GM10248 (cell line): ENCODE data around the gene TMEM144.

Source experiments
- CTCF ChIA-PET: fragments of 300-600 bp; sonication (Branson Sonifier 250); formaldehyde crosslinking; extraction: SDS; loops from one replicate; lab custom pipeline; 2021; ENCODE audit warnings: antibody characterized with exemption; lab: Yijun Ruan, JAX
- POLR2A ChIA-PET: fragments of 350-650 bp; sonication (Branson Sonifier 250); formaldehyde crosslinking; extraction: SDS; loops from one replicate; lab custom pipeline; 2020; ENCODE audit warnings: antibody characterized with exemption; lab: Yijun Ruan, JAX
- DNase-seq: peaks from one replicate; pipeline ENCODE4 v3.0.0; 2012; ENCODE audit errors: extremely low spot score
- TF ChIP-seq, protein P1 (sequence below): IDR thresholded peaks from 2 replicates; pipeline ENCODE4 v1.5.1; 2012; ENCODE audit warnings: mild to moderate bottlenecking, low read depth; ENCODE audit errors: extremely low read depth, missing control alignments, control extremely low read depth

TMEM144 gene

DNA sequence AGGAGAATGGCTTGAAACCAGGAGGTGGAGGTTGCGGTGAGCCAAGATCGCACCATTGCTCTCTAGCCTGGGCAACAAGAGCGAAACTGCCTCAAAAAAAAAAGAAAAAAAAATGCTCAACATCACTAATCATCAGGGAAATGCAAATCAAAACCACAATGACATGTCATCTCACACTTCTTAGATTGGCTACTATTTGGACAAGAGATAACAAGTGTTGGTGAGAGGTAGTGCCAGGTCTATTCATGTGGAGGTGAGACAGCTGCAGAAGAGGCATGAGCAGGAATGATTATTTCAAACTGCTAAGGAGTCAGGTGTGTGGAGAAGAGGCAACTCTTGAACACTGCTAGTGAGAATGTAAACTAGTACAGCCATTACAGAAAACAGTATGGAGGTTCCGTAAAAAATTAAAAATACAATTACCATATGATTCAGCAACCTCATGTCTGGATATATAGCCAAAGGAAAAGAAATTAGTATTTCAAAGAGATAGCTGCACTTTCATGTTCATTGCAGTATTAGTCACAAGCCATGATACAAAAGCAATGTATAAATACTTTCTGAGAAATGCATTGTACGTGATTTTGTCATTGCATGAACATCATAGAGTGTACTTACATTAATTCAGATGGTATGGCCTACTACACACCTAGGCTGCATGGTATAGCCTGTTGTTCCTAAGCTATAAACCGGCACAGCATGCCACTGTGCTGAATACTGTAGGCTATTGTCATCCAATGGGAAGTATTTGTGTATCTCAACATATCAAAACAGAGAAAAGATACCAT is 75.3 kb downstream of the TMEM144 start:
- ChIA-PET CTCF (no interaction called here), POLR2A (no interaction called here)
- no peak for DNase-seq
- TF ChIP-seq, protein P1, sequence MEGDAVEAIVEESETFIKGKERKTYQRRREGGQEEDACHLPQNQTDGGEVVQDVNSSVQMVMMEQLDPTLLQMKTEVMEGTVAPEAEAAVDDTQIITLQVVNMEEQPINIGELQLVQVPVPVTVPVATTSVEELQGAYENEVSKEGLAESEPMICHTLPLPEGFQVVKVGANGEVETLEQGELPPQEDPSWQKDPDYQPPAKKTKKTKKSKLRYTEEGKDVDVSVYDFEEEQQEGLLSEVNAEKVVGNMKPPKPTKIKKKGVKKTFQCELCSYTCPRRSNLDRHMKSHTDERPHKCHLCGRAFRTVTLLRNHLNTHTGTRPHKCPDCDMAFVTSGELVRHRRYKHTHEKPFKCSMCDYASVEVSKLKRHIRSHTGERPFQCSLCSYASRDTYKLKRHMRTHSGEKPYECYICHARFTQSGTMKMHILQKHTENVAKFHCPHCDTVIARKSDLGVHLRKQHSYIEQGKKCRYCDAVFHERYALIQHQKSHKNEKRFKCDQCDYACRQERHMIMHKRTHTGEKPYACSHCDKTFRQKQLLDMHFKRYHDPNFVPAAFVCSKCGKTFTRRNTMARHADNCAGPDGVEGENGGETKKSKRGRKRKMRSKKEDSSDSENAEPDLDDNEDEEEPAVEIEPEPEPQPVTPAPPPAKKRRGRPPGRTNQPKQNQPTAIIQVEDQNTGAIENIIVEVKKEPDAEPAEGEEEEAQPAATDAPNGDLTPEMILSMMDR: no peak

DNA sequence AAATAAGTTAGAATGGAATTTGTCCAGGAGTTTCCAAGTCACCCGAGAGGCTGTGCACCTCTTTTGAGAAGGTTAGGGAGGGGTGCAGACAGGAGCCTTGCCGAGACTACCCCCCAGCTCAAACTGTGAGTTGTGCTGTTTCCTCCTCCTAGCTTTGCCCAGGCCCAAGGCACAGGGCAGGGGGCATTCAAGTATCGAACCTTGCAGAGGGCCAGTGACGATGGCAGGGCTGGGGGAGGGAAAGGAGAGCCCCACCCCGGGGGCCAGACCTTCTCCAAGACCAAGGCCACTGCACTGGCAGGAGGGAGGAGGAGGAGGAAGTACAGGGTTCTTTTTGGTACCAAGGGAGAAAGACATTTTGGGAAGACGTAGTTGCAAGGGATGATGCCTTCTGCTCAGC is 80.6 kb downstream of the TMEM144 start:
- TF ChIP-seq, protein P1: no peak
- ChIA-PET CTCF (no interaction called here), POLR2A (no interaction called here)
- DNase-seq: no peak

DNA sequence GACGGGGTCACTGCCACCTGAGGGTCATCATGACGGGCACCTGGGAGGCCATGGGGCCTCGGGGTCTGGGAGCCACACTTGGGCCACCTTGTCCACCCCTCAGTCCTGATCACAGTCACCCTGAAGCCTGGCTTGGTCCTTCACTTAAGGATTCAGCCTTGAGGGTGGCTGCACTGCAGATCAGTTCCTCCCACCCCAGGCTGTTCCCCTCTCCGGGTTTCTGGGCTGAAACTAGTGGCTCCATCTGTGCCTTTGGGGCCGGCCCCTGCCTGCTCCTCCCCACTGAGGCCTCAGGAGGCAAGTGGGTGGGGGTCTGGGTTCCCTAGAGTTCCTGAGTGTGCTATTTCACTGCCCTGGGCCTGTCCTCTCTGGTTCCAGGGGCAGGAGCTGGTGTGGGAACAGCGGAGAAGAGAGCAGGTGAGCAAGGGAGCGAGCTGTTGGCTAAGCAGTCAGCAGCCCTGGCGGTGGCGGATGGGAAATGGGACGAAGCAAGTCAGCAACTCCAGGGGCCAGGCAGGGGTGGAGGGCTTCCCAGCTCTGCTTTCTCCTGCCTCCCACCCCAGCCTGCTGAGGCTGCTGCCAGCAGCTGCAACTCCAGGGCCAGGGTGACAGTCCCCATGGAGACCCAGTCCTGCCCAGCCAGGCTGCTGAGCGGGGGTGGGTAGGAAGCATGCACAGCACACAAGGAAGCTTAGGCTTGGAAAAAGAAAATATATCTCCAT is 81.2 kb downstream of the TMEM144 start:
- no peak for DNase-seq
- POLR2A ChIA-PET: no interaction called here
- CTCF ChIA-PET: no interaction called here
- TF ChIP-seq, protein P1: no peak

DNA sequence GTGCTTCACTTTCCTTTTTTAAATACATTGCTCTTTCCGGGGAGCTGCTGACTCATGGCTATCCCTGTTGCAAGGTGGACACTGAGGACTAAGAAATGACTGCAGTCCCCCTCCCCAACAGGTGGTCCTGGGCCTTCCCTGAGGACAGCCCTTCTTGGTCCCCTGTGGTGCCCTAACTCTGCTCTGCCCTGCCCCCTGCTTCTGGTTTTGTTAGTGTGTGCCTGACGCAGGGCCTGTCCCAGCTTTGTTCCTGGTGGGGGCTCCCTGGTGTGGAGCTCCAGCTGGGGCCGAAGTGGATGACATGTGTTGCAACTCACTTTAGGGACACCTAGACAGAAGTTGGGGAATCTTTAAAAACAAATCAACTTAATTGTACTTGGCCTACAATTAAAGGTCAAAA is 81.9 kb downstream of the TMEM144 start:
- DNase-seq: no peak
- ChIA-PET POLR2A (no interaction called here), CTCF (no interaction called here)
- TF ChIP-seq, protein P1: no peak

DNA sequence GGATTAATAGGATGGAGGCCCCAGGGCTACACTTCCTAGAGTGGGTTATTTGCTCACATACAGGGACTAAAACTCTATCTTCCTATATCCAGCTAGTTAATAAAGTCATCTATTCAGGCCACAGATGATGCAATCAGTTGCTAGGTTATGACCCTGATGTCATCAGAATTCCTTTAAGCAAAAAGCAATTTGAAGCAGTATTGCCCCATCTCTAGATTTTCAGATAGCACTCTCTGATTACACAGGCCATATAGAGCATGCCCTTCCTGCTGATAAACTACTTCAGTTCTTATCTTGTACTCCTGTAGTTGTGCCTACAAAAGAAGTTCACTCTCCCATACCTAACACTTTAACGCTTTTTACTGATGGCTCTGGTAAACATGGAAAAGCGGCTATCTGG is 84.8 kb downstream of the TMEM144 start:
- DNase-seq: no peak
- TF ChIP-seq, protein P1: no peak
- CTCF ChIA-PET: no interaction called here
- POLR2A ChIA-PET: no interaction called here

DNA sequence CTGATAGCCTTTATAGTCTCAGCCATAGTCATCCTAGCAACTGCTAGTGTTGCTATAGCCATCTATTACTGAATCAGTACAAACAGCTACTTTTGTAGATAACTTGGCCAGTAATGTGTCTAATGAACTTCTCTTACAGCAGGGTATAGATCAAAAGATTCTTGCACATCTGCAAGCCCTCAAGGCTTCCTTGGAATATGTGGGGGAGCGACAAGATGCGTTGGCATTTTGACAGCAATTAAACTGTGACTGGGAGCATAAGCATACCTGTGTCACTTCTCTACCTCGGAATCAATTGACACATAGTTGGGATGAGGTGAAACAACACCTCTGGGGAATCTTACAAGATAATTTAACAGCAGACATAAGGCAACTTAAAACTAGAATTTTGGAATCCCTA is 87.6 kb downstream of the TMEM144 start:
- TF ChIP-seq, protein P1: no peak
- no peak for DNase-seq
- ChIA-PET POLR2A (no interaction called here), CTCF (no interaction called here)
